DOHH2 (cell line): ENCODE results near the gene MIS18A.

Experiments
- CTCF ChIP-seq: fragments of 200-600 bp; sonication (generic); IDR thresholded peaks from one replicate; pipeline ENCODE4 v1.5.1; 2014; ENCODE audit warnings: antibody characterized with exemption, mild to moderate bottlenecking, low read depth, low read length; ENCODE audit not compliant: poor library complexity, severe bottlenecking
- EZH2phosphoT487 ChIP-seq: fragments of 200-600 bp; sonication (generic); IDR thresholded peaks from 2 replicates; pipeline ENCODE4 v1.6.1; 2017; ENCODE audit warnings: borderline replicate concordance, mild to moderate bottlenecking, antibody characterized with exemption, low read length, moderate library complexity, mixed read lengths

- no peak for TF ChIP-seq CTCF
- TF ChIP-seq EZH2phosphoT487, result no peak
These were observed 25.6 kb downstream of the MIS18A start for GRCh38 chr21:32253215-32253641.
